Keratinocyte (primary cell): ENCODE measurements around the gene SMARCA1. TPM values are rescaled to one million over a fixed set of nuclear protein-coding genes. Genes with fewer than 3 reads are reported as not detected.

Experiments
- DNase-seq: peaks from one replicate; pipeline ENCODE4 v3.0.0-alpha.2; 2011; ENCODE audit warnings: low read depth, missing footprints, low spot score
- FAIRE-seq: peaks from 2 replicates; lab custom pipeline; 2011; peaks lifted over from hg19 to GRCh38; lab: Jason Lieb, UNC
- H2AFZ ChIP-seq: 2 replicates; pipeline ENCODE4 v1.6.0; 2012; ENCODE audit warnings: low read length, control low read depth, inconsistent platforms; ENCODE audit not compliant: control insufficient read depth
- H3K27ac ChIP-seq: 2 replicates; pipeline ENCODE4 v1.5.1; 2011; ENCODE audit warnings: low read length; ENCODE audit not compliant: control insufficient read depth, insufficient read depth
- H3K27me3 ChIP-seq: 3 replicates; pipeline ENCODE4 v1.6.0; 2011; ENCODE audit warnings: low read length; ENCODE audit not compliant: control insufficient read depth, insufficient read depth; ENCODE audit errors: extremely low read depth
- H3K36me3 ChIP-seq, 2 experiments: 2 replicates in 1 of 2; 3 replicates in 1 of 2; pipeline ENCODE4 v1.5.1; 2011; ENCODE audit warnings: low read length in 2 of 2, mild to moderate bottlenecking in 1 of 2; ENCODE audit not compliant: control insufficient read depth in 2 of 2, insufficient read depth in 2 of 2; ENCODE audit errors: extremely low read depth in 1 of 2
- H3K4me1 ChIP-seq: 3 replicates; pipeline ENCODE4 v1.5.1; 2011; ENCODE audit warnings: low read length; ENCODE audit not compliant: control insufficient read depth, insufficient read depth; ENCODE audit errors: extremely low read depth
- H3K4me2 ChIP-seq: 3 replicates; pipeline ENCODE4 v1.6.0; 2011; ENCODE audit warnings: low read depth, low read length; ENCODE audit not compliant: control insufficient read depth, insufficient read depth; ENCODE audit errors: extremely low read depth
- H3K4me3 ChIP-seq, 3 experiments: fragments of 200-600 bp in 1 of 3; sonication (generic) in 1 of 3; 2 replicates in 2 of 3; 3 replicates in 1 of 3; pipeline ENCODE4 v1.5.1; 2011 to 2016; ENCODE audit warnings: low read length in 3 of 3, mild to moderate bottlenecking in 3 of 3, control low read depth in 2 of 3, inconsistent platforms in 1 of 3, low read depth in 1 of 3, mixed read lengths in 1 of 3, mixed run types in 1 of 3, moderate library complexity in 1 of 3; ENCODE audit not compliant: control insufficient read depth in 2 of 3, insufficient read depth in 2 of 3; ENCODE audit errors: extremely low read depth in 1 of 3
- H3K79me2 ChIP-seq: 2 replicates; pipeline ENCODE4 v1.6.0; 2012; ENCODE audit warnings: low read length; ENCODE audit not compliant: control insufficient read depth, insufficient read depth
- H3K9ac ChIP-seq: 3 replicates; pipeline ENCODE4 v1.6.0; 2011; ENCODE audit warnings: low read length; ENCODE audit not compliant: control insufficient read depth, insufficient read depth; ENCODE audit errors: extremely low read depth
- H3K9me1 ChIP-seq: 3 replicates; pipeline ENCODE4 v1.6.0; 2011; ENCODE audit warnings: low read length; ENCODE audit not compliant: control insufficient read depth, insufficient read depth; ENCODE audit errors: extremely low read depth
- H3K9me3 ChIP-seq: 2 replicates; pipeline ENCODE4 v1.5.1; 2012; ENCODE audit warnings: low read depth, low read length; ENCODE audit not compliant: control insufficient read depth
- H4K20me1 ChIP-seq: 3 replicates; pipeline ENCODE4 v1.6.0; 2011; ENCODE audit warnings: low read length; ENCODE audit not compliant: control insufficient read depth, insufficient read depth; ENCODE audit errors: extremely low read depth
- CTCF ChIP-seq, 3 experiments: IDR thresholded peaks in 1 of 3; conservative IDR thresholded peaks in 1 of 3; optimal IDR thresholded peaks in 1 of 3; 2 replicates in 2 of 3; 3 replicates in 1 of 3; pipeline versions ENCODE3 to v1.5.1; 2011; ENCODE audit warnings: low read length in 3 of 3, mild to moderate bottlenecking in 3 of 3, moderate library complexity in 2 of 3, control low read depth in 1 of 3, inconsistent platforms in 1 of 3; ENCODE audit not compliant: insufficient read depth in 2 of 3; ENCODE audit errors: extremely low read depth in 1 of 3
- EZH2 ChIP-seq: IDR thresholded peaks from one replicate; pipeline ENCODE4 v1.6.1; 2012; ENCODE audit warnings: inconsistent platforms, mild to moderate bottlenecking, low read length, moderate library complexity
- dilution Hi-C: fragments of 300-500 bp; cut with MboI; formaldehyde crosslinking; loops from one replicate; pipeline ENCODE4 v1.7.0; 2020; ENCODE audit warnings: low sequenced_read_pairs; ENCODE audit not compliant: extremely low pct_ligation_motif_present
- polyA plus RNA-seq, 5 experiments: library from polyadenylated mRNA; depleted of rRNA in 3 of 5; stranded (reverse) in 3 of 5; stranded (forward) in 1 of 5; unstranded in 1 of 5; fragments of >200 nt; gene quantifications; 1 replicate in 1 of 5; 2 replicates in 3 of 5; 3 replicates in 1 of 5; pipeline versions ENCODE4 v1.2.1 to v1.2.3, GENCODE V29; 2011 to 2012; ENCODE audit warnings: missing spikeins in 2 of 5, low read depth in 1 of 5, low replicate concordance in 1 of 5

Gene SMARCA1
- polyA plus RNA-seq, 1 donor (not counting 4 experiments of a cell fraction or from before 2014, with no cell fraction given) = 21.6 TPM

GRCh38 chrX:129525162-129525561, 1.9 kb upstream of the SMARCA1 start:
- no peak overlapping the region for H3K27ac ChIP-seq
- DNase-seq (no peak), FAIRE-seq (no peak)
- H3K4me2 ChIP-seq = no peak overlapping the region
- dilution Hi-C loops = no loop called here
- no peaks in the 10 kb centered on the region for H3K36me3 ChIP-seq
- no peaks in the 10 kb centered on the region for H3K9me1 ChIP-seq
- H3K27me3 ChIP-seq = no peaks in the 10 kb centered on the region
- no peak overlapping the region for H3K4me3 ChIP-seq
- TF ChIP-seq CTCF (optimal IDR thresholded peaks at IDR 0.05 in 1 of 3, IDR thresholded peaks at IDR 0.05 in 1 of 3, conservative IDR thresholded peaks at IDR 0.05 in 1 of 3; ENCODE audit: extremely low read depth in 1 of 3, insufficient read depth in 2 of 3, low read length in 3 of 3) (no peak), EZH2 (no peak)
- H3K9ac ChIP-seq = no peak overlapping the region
- no peak overlapping the region for H2AFZ ChIP-seq
- no peaks in the 10 kb centered on the region for H3K9me3 ChIP-seq
- H3K4me1 ChIP-seq = no peaks in the 10 kb centered on the region
- peaks cover 5% of the 10 kb centered on the region for H3K79me2 ChIP-seq
- H4K20me1 ChIP-seq = no peaks in the 10 kb centered on the region

GRCh38 chrX:129524250-129524850, 1.1 kb upstream of the SMARCA1 start:
- dilution Hi-C loops = no loop called here
- no peaks in the 10 kb centered on the region for H3K36me3 ChIP-seq
- FAIRE-seq = no peak
- H4K20me1 ChIP-seq = no peaks in the 10 kb centered on the region
- no peak overlapping the region for H3K27ac ChIP-seq
- no peaks in the 10 kb centered on the region for H3K4me1 ChIP-seq
- no peaks in the 10 kb centered on the region for H3K9me3 ChIP-seq
- no peak overlapping the region for H3K4me2 ChIP-seq
- H3K9me1 ChIP-seq = no peaks in the 10 kb centered on the region
- no peak overlapping the region for H3K9ac ChIP-seq
- no peak overlapping the region for H2AFZ ChIP-seq
- DNase-seq = no peak
- H3K4me3 ChIP-seq = no peak overlapping the region
- peaks cover 6% of the 10 kb centered on the region for H3K79me2 ChIP-seq
- no peaks in the 10 kb centered on the region for H3K27me3 ChIP-seq
- no peak for TF ChIP-seq CTCF (optimal IDR thresholded peaks at IDR 0.05 in 1 of 3, IDR thresholded peaks at IDR 0.05 in 1 of 3, conservative IDR thresholded peaks at IDR 0.05 in 1 of 3; ENCODE audit: extremely low read depth in 1 of 3, insufficient read depth in 2 of 3, low read length in 3 of 3)
- no peak for TF ChIP-seq EZH2
